C1 segment of cervical spinal cord (tissue), 14 donors: Measurements from ENCODE around the gene APC2.
"Not testable (repeated sequence)": the region's sequence is repeated elsewhere in the genome, so short reads cannot be mapped to it uniquely, and the experiment has no call there.

Source experiments
- DNase-seq, 14 donors: peaks; one replicate each; lab custom pipeline; 2025; lab: John Stamatoyannopoulos, UW

Gene APC2

DNA sequence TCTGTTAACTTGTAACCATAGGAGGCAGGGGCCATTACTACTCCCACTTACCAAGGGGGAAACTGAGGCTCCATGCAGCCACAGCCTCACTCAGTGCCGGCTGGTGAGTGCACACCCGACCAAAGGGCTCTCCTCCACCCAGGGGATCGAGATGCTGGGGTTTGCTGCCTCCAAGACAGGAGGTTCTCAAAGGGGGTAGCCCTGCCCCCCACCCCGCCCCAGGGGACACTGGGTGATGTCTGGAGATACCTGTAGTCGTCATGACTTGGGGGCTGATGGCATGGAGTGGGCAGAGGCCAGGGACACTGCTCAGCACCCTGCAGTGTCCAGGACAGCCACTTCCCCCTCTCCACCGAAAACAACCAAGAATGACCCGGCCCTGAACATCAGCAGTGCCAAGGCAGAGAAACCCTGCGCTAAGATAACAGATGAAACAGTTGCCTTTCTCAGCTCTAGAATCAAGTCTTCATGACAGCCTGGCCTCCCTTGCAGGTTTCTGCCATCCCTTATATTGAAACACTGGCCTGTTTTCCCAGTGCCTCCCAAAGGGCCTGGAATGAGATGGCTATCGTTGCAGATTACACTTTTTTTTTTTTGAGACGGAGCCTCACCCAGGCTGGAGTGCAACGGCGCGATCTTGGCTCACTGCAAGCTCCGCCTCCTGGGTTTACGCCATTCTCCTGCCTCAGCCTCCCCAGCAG lies 44.3 kb downstream of the APC2 start:
- DNase-seq, result no peak

DNA sequence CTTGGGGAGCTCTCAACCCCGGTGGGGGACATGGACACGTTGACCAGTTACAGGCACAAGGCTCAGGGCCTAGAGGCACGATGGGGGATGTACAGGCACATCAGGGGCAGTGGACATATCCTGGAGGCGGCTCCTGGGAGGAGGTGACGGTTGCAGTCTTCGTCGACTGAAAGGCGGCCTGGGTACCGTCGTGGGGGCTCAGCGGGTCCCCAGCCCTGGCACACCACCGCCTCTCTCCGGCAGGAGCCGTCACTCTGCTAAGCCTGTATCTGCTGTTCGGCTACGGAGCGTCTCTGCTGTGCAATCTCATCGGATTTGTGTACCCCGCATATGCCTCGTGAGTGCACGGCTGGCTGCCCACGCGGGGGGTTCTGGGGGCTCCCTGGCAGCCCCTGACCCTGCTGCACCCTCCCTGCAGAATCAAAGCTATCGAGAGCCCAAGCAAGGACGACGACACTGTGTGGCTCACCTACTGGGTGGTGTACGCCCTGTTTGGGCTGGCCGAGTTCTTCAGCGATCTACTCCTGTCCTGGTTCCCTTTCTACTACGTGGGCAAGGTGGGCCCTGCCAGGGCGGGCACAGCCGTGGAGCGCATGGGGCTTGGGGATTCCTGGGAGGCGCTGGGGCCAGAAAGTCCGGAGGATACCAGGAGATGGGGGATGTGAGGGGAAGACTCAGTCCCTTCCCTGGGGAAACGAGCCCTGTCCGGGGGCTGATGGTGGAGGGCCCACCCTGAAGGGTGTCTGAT lies 45.3 kb downstream of the APC2 start:
- no peak for DNase-seq

DNA sequence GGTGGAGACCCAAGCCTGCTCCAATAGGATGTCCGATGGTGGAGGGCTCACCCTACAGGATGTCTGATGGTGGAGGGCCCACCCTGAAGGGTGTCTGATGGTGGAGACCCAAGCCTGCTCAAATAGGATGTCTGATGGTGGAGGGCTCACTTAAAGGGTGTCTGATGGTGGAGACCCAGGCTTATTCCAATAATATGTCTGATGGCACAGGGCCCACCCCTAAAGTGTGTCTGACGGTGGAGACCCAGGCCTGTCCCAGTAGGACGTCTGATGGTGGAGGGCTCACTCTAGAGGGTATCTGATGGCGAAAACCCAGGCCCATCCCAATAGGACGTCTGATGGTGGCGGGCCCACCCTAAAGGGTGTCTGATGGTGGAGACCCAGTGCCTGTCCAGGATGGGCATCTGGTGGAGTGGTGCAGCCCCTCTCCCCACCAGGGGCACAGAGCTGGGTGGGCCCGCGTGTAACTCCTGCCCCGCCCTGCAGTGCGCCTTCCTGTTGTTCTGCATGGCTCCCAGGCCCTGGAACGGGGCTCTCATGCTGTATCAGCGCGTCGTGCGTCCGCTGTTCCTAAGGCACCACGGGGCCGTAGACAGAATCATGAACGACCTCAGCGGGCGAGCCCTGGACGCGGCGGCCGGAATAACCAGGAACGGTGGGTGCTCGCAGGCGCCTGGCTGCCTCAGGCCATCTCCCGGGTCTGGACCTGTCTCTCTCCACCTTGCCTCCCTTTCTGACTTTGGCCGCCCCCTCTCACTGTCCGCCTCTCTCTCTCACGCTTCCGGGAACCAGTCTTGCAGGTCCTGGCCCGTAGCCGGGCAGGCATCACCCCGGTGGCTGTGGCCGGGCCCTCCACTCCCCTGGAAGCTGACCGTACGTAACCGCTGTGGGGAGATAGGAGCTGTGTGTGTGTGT lies 46.1 kb downstream of the APC2 start:
- no peak for DNase-seq

DNA sequence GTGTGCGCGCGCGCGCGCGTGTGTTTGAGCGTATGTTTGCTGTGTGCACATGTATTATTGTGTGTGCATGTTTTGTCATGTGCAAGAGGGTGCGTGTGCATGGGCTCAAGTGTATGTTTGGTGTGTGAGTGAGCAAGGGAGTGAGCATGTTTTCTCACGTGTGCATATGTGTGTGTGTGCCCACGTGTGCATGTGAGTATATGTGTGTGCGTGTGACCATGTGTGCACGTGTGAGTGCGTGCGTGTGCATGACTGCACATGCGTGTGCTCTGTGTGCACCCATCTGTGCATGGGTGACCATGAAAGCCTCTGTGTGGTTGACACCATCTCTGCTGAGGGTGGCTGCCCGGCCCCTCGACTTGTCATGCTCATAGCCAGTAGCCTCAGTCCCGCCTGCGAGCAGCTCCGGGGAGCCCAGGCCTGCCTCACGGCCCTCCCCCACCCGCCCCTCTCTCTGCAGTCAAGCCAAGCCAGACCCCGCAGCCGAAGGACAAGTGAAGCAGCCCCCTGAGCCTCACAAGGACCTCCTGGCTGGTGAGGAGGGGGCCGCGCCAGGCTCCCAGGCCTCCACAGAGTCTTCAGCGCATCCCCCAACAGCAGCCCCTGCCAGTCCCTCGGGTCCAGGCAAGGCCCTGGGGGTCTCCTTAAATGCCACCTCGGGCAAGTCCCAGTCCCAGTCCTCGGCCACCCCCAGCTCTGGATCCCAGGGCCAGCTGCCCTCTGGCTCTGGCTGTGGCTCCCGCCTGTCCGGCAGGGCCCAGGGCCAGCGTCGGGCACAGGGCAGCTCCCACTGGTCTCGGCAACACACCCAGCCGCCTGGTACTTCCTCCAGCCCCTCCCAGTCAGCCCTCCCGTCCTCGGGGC lies 47.0 kb downstream of the APC2 start:
- DNase-seq, result no peak

DNA sequence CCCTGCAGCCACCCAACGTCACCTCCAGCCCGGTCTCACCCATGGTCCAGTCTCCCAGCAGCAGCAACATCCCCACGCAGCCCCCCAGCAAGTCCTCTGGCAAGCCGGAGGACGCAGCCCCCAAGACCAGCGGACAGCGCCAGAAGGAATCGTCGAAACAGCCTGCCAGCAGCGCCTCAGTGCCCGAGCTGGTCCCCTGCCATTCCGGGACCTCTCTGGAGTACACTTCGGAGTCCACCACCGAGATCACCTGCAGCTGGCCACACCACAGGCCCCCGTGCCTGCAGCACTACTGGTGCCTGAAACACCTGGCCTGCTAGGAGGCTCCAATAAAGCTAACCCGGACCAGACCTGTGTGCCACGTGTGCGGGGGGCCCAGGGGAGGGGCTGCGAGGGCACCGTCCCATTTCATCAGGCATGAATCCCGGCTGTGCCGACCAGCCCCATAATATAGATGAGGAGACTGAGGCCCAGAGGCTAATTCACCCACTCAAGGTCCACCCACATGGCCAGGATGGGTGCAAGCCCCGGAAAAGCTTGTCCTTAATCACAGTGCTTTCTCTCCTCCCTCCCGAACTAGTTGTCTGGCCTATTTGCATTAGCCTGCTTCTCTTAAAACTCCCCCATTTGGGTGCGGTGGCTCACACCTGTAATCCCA lies 47.8 kb downstream of the APC2 start:
- DNase-seq, result no peak

DNA sequence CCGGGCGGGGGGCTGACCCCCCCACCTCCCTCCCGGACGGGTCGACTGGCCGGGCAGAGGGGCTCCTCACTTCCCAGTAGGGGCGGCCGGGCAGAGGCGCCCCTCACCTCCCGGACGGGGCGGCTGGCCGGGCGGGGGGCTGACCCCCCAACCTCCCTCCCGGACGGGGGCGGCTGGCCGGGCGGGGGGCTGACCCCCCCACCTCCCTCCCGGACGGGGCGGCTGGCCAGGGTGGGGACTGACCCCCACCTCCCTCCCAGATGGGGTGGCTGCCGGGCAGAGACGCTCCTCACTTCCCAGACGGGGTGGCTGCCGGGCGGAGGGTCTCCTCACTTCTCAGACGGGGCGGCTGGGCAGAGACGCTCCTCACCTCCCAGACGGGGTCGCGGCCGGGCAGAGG lies 49.3 kb downstream of the APC2 start:
- DNase-seq, result not testable (repeated sequence)

DNA sequence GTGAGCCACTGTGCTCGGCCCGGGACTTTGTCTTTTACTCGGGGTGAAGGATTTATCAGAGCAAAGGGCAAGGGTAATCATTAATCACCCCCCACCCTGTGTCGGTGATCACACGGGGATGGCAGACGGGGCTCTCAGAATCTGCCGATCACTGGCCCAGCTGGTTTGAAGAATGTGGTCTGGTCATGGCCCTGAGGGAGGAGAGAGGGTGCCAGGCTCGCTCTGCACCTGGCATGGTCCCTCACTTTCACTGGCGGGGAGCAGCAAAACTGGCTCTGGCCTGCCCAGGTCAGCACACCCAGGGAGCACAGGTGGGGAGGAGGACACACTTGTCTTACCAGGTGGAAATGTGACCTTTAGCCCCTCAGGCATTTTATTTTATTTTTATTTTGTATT lies 51.3 kb downstream of the APC2 start:
- no peak for DNase-seq

DNA sequence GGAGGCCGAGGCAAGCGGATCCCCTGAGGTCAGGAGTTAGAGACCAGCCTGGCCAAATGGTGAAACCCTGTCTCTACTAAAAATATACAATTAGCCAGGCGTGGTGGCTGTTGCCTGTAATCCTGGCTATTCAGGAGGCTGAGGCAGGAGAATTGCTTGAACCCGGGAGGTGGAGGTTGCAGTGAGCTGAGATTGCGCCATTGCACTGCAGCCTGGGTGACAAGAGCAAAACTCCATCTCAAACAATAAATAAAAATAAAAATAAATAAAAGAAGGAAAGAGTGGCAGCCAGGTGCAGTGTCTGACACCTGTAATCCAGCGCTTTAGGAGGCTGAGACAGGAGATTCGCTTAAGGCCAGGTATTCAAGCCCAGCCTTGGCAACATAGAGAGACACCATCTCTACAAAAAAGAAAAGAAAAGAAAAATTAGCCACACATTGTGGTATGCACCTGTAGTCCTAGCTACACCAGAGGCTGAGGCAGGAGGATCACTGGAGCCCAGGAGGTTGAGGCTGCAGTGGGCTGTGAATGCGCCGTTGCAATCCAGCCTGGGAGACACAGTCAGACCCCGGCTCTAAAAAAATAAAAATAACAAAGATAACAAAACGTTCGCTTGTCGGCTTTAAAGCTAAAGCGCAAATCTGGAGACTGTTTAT lies 52.6 kb downstream of the APC2 start:
- DNase-seq, result no peak

DNA sequence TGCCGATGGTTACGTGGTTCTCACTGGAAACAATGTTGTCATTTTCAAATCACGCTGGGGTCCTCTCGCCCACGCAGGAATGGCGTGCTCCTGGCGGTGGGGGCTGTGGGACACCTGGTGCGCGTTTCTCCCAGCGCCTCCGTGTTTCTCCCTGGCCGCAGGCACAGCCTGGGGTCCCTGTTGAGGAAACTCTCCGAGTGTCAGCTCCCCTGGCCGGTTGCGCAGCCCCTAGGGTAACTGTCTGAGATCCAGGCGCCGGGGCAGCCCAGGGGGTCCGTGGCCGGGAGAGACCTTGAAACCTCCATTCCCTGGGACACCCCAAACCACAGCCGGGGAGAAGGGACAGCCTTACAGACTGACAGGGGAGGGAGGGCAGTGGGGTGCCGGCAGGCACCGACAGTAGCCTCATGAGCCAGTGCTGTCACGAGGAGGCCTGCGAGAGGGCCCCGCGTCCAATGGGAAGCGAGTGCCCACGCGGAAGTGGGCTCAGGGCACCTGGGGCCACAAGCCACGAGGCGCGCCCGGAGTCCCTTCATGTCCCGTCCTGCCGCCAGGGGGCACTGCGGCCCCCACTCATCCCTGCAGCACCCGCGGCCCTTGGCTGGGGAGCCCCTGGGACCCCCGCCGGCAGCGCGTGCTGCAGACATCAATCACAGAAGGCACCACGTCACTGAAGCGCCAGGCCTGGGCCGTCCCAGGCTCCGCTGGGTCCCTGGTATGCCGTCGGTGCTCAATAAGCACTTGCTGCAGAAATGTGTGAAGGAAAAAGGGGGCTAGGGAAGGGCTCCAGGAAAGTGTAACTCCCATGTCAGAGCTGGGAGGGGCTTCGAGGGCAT lies 53.4 kb downstream of the APC2 start:
- DNase-seq, result peak in 7 of 14 donors; percentile 6 to 53 (median 25)

DNA sequence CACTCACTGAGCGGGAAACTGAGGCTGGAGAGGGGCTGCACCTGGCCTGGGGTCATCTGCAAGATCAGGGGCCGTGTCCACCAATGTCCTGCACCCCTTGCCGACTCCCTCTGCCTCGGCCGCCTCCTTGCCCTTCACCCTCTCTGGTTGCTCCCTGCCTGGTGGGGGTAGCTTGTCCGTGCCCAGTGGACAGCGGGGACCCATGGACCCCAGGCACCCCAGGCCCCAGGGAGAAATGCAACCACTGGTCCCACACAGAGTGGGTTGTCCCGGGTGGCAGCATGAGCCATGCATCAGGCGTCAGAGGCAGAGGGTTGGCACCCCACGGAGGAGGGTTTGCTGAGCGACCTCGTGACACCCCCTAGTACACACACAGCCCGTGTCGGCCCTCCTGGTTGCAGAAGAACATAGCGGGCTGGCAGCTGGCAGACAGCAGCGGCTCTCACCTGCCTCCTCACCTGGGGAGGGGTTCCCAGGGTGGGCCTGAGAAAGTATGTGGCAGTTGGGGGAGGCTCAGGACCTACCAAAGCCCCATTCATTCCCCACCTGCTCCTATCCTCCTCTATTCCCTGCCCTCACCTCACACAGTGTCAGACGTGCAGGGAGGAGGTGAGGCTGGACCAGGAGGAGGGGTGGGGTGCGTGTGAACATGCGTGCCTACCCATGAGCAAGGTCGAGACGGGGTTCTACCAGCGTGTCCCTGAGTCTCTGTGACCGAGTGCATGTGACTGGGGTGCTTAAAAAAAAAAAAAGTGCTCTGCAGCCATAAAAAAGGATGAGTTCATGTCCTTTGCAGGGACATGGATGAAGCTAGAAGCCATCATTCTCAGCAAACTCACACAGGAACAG lies 54.2 kb downstream of the APC2 start:
- DNase-seq, result no peak

DNA sequence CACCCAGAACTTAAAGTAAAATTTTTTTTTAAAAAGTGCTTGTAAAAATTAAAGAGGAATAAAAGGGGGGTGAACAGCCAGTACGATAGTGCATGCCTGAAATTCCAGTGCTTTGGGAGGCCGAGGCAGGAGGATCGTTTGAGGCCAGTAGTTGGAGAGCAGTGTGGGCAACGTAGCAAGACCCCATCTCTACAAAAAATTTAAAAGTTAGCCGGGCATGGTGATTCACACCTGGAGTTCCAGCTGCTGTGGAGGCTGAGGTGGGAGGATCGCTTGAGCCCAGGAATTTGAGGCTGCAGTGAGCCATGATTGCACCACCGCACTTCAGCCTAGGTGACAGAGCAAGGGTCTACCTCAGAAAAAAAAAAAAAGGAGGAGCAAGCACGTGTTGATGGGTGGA lies 55.1 kb downstream of the APC2 start:
- DNase-seq, result no peak

DNA sequence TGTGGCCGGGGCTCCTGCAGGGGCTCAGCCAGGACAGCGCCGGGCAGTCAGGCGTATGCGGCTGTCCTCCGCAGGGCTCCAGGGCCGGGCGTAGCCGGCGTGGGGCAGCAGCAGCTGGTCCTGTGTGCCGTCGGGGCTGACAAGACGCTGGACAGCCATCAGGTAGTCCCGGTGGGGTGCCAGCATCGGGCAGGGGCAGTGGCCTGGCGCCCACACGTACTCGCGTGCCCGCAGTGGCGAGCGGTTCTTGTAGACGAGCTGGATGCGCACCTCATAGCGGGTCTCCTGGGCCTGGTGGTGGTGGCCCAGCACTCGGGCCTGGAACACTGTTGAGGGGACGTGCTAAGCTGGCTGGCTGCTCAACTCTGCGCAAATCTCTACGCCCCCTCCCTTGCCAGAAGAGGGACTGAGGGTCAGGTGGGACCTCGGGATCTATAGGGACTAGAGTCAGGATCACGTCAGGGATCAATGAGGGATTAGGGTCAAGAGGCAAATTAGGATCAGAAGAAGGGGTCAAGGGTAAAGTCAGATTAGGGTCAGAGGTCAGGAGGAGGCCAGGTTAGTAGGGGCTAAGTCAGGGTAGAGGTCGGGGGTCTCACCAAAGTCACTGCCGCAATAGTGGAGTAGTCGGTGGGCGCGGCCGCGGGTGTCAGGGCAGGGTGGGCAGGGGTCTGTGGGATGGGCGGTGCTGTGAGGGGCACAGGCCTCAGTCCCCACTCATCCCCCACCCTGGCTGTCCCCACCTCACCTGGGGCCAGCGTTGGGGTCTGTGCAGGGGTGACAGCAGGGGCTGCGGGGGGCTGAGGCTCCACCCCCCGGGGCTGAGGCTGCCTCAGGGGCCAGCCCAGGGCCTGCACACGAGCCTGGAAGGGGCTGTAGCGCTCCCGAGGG lies 56.3 kb downstream of the APC2 start:
- DNase-seq, result no peak

DNA sequence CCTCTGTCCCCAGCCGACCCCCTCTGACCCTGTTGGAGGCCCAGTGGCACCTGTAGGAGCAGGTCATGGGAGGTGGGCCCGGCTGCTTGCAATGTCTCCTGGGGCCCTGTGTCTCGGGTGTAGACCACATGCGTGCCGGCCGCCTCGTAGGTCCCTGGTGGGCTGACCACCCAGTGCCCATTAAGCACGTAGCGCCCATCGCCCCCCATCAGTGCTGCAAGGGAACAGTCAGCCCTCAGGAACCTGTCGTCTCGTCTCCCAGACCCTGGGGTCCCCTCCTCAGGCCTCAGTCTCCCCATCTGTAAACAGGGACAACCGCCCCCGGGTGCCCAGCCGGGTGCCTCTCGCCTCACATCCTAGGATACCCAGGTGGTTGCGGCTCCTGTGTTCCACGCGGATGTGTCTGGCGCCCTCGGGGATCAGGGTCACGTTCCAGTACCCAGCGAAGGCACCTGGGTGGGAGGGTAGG lies 57.3 kb downstream of the APC2 start:
- DNase-seq, result no peak

DNA sequence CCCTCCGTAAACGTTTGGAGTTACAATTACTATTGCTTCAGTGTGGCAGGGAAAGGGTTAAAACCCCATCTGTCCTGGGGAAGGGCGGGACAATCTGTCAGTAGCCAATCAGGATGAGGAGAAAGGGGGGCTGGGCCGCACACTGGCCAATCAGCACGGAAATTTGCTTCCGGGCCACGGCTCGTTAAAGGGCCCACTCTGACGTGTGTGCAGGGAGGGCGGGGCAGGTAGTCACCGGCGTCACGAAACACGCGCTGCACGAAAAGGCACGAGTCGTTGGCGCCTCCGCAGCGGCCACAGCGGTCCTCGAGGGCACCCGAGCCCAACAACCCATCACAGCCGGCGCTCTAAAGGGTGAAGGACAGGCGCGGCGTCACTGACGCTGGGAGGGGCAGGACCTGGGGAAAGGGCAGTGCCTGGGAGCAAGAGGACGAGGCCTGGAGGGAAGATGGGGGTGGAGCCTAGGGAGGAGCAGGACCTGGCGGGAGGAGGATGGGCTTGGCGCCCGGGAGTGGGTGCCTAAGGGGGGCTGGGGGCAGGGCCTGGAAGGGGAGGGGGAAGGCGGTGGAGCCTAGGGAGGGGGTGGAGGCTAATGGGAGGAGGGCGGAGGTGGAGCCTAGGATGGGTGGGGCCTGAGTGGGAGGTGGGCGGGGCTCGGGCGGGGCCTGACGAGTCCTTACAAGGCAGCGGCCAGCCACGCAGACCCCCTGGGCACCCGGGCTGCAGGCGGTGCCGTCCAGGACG lies 58.0 kb downstream of the APC2 start:
- peak; percentile 70 to 98 (median 90) for DNase-seq

DNA sequence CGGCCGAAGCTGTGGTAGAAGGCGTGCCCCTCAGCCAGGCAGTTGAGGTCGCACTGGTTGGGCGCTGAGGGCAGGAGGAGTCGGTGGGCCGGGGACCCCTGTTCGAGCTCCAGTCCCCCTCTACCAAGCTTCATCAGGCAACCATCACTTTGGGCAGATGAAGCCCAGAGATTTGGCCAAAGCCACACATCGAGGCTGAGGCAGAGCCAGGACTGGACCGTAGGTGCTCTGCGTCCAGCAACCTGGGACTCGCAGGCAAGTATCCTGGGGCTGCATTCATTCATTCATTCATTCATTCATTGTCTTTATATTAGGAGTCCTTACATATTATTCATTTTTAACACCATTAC lies 58.6 kb downstream of the APC2 start:
- DNase-seq, result no peak

DNA sequence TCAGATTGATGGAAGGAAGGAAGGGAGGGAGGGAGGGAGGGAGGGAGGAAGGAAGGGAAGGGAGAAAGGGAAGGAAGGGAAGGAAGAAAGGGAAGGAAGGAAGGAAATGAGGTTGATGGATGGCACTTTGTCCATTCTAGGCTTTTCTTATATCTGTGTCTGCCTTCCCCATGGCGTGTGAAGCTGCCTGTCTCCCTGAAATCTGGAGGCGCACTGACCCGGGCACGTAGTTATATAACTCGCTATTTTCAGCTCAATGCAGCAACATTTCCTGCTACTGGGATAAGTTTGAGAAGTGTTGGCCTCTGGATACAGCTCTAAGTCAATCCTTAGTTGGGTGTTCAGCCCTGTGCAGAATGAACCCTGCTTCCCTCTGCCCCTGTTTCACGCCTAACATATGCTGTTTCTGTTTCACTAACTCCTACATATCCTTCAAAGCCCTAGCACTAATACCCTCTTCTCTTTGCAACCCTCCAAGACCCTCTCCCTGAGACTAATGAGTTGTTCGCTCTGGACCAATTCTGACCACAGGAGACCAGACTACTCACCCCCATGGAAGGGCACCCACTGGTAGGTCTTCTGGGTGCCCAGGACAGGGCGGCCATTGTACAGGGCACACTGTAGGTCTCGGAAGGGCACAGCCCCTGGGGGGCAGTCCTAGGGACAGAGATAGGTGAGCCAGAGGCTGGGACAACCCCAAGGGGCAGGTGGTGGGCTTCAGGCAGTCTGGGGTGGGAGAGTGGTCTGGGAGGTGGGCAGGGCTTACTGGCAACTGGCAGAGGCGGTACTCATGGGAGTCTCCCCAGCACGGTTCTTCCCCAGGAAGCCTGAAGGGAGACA lies 59.9 kb downstream of the APC2 start:
- no peak for DNase-seq
